Fibroblast of the aortic adventitia (primary cell): ENCODE measurements around the gene OSM. TPM values are rescaled to one million over a fixed set of nuclear protein-coding genes. Genes with fewer than 3 reads are reported as not detected.
A peak's percentile ranks its signal among the peaks of the same experiment; 100 is the strongest.

ENCODE experiments used
- DNase-seq: peaks from one replicate; pipeline ENCODE4 v3.0.0-alpha.2; 2010; ENCODE audit warnings: low read depth
- H3K4me3 ChIP-seq: 2 replicates; pipeline ENCODE4 v1.5.1; 2011; ENCODE audit warnings: low read depth, mild to moderate bottlenecking, control low read depth, low read length, moderate library complexity
- CTCF ChIP-seq: IDR thresholded peaks from 2 replicates; pipeline ENCODE4 v1.5.1; 2011; ENCODE audit warnings: mild to moderate bottlenecking, low read length, control low read depth, inconsistent platforms; ENCODE audit not compliant: insufficient read depth
- total RNA-seq: library from RNA; depleted of rRNA; stranded (reverse); fragments of >200 nt; gene quantifications from 2 replicates; pipeline ENCODE4 v1.2.3, GENCODE V29; 2012; ENCODE audit warnings: low replicate concordance

The OSM gene
- total RNA-seq, 1 donor = not detected

GRCh38 chr22:30214703-30215407, 51.8 kb downstream of the OSM start:
- no peak for TF ChIP-seq CTCF
- DNase-seq = no peak
- H3K4me3 ChIP-seq = no peak overlapping the region

- H3K4me3 ChIP-seq = no peak overlapping the region
- no peak for TF ChIP-seq CTCF
- DNase-seq = peak; percentile 86
Observed at GRCh38 chr22:30212996-30213441, 53.6 kb downstream of the OSM start.

Other genes starting within 250 kb of the OSM start
- not detected in 2 replicates for gene HORMAD2, start 186.4 kb downstream of the OSM start, total RNA-seq
- gene LIF, start 20.1 kb downstream of the OSM start, total RNA-seq = 0.57 and 6.2 TPM in 2 replicates
- 0.16 and 4.9 TPM in 2 replicates for gene CASTOR1, start 22.7 kb upstream of the OSM start, total RNA-seq
- gene TBC1D10A, start 60.1 kb upstream of the OSM start, total RNA-seq = 12.9 and 24.1 TPM in 2 replicates
- 40.8 and 43.7 TPM in 2 replicates for gene SF3A1, start 90.0 kb upstream of the OSM start, total RNA-seq
- 1.2 and 2.6 TPM in 2 replicates for gene CCDC157, start 90.2 kb upstream of the OSM start, total RNA-seq
- 9.1 and 13.0 TPM in 2 replicates for gene RNF215, start 120.6 kb upstream of the OSM start, total RNA-seq
- 5.8 and 14.8 TPM in 2 replicates for gene SEC14L2, start 130.2 kb upstream of the OSM start, total RNA-seq
- 0.98 and 5.9 TPM in 2 replicates for gene MTFP1, start 158.9 kb upstream of the OSM start, total RNA-seq
- gene SEC14L3, start 205.2 kb upstream of the OSM start, total RNA-seq = not detected in 2 replicates
- not detected in 2 replicates for gene SEC14L4, start 238.8 kb upstream of the OSM start, total RNA-seq